ENCODE data around the gene GPR42.
"Not testable (repeated sequence)": the region's sequence is repeated elsewhere in the genome, so short reads cannot be mapped to it uniquely, and the experiment has no call there.

The GPR42 gene

GRCh38 chr19:35397064-35397463, 26.2 kb downstream of the GPR42 start:
- DNase-seq = no peak

GRCh38 chr19:35398570-35398969, 27.7 kb downstream of the GPR42 start:
- DNase-seq = no peak

- no peak for DNase-seq
These were observed 28.4 kb downstream of the GPR42 start for GRCh38 chr19:35399231-35399630.

GRCh38 chr19:35399948-35400772, 29.3 kb downstream of the GPR42 start:
- DNase-seq = no peak

GRCh38 chr19:35400773-35401100, 29.9 kb downstream of the GPR42 start:
- no peak for DNase-seq

- not testable (repeated sequence) for DNase-seq
These were observed 30.5 kb downstream of the GPR42 start for GRCh38 chr19:35401416-35401815.

GRCh38 chr19:35403116-35403760, 32.4 kb downstream of the GPR42 start:
- DNase-seq = no peak

GRCh38 chr19:35404879-35405622, 34.2 kb downstream of the GPR42 start:
- DNase-seq = no peak

GRCh38 chr19:35407619-35408018, 36.8 kb downstream of the GPR42 start:
- DNase-seq = no peak

GRCh38 chr19:35408284-35409171, 37.7 kb downstream of the GPR42 start:
- no peak for DNase-seq

GRCh38 chr19:35409191-35409590, 38.3 kb downstream of the GPR42 start:
- no peak for DNase-seq

GRCh38 chr19:35410487-35410886, 39.6 kb downstream of the GPR42 start:
- no peak for DNase-seq

- DNase-seq = no peak
These were observed 43.6 kb downstream of the GPR42 start for GRCh38 chr19:35414442-35414841.

GRCh38 chr19:35416331-35416730, 45.5 kb downstream of the GPR42 start:
- DNase-seq = no peak

- no peak for DNase-seq
These were observed 46.4 kb downstream of the GPR42 start for GRCh38 chr19:35417278-35417677.

- DNase-seq = no peak
These were observed 47.1 kb downstream of the GPR42 start for GRCh38 chr19:35417713-35418534.

- DNase-seq = no peak
These were observed 48.2 kb downstream of the GPR42 start for GRCh38 chr19:35419046-35419445.

- DNase-seq = no peak
These were observed 48.9 kb downstream of the GPR42 start for GRCh38 chr19:35419805-35420204.

- DNase-seq = no peak
These were observed 50.5 kb downstream of the GPR42 start for GRCh38 chr19:35421362-35421761.
